Measurements from ENCODE around the gene ANKS1B. TPM values are rescaled to one million over a fixed set of nuclear protein-coding genes. Genes with fewer than 3 reads are reported as not detected.

Gene ANKS1B
- total RNA-seq, 1 donor from 2014 or later = 9.6 TPM

- no peak for DNase-seq (ENCODE audit: low spot score)
These were observed 1248.1 kb downstream of the ANKS1B start for GRCh38 chr12:98736352-98737321.

- DNase-seq (ENCODE audit: low spot score) = no peak
These were observed 1248.9 kb downstream of the ANKS1B start for GRCh38 chr12:98735821-98736220.

- DNase-seq (ENCODE audit: low spot score) = no peak
These were observed 1250.9 kb downstream of the ANKS1B start for GRCh38 chr12:98733667-98734350.

- no peak for DNase-seq (ENCODE audit: low spot score)
These were observed 1254.3 kb downstream of the ANKS1B start for GRCh38 chr12:98730412-98730811.

- DNase-seq (ENCODE audit: low spot score) = no peak
These were observed 1257.5 kb downstream of the ANKS1B start for GRCh38 chr12:98727196-98727595.

GRCh38 chr12:98725476-98726247, 1259.1 kb downstream of the ANKS1B start:
- no peak for DNase-seq (ENCODE audit: low spot score)

- no peak for DNase-seq (ENCODE audit: low spot score)
These were observed 1260.2 kb downstream of the ANKS1B start for GRCh38 chr12:98724384-98725155.

GRCh38 chr12:98721204-98721702, 1263.5 kb downstream of the ANKS1B start:
- no peak for DNase-seq (ENCODE audit: low spot score)

- no peak for DNase-seq (ENCODE audit: low spot score)
These were observed 1264.9 kb downstream of the ANKS1B start for GRCh38 chr12:98719515-98720504.

- no peak for DNase-seq (ENCODE audit: low spot score)
These were observed 1270.3 kb downstream of the ANKS1B start for GRCh38 chr12:98714426-98714825.

- DNase-seq (ENCODE audit: low spot score) = no peak
These were observed 1275.7 kb downstream of the ANKS1B start for GRCh38 chr12:98709022-98709421.

GRCh38 chr12:98701166-98701565, 1283.6 kb downstream of the ANKS1B start:
- no peak for DNase-seq (ENCODE audit: low spot score)

GRCh38 chr12:98699586-98699985, 1285.2 kb downstream of the ANKS1B start:
- no peak for DNase-seq (ENCODE audit: low spot score)

- peak; percentile 56 for DNase-seq (ENCODE audit: low spot score)
These were observed 1285.9 kb downstream of the ANKS1B start for GRCh38 chr12:98698603-98699463.

- DNase-seq (ENCODE audit: low spot score) = no peak
These were observed 1287.5 kb downstream of the ANKS1B start for GRCh38 chr12:98697209-98697608.

- DNase-seq (ENCODE audit: low spot score) = no peak
These were observed 1288.6 kb downstream of the ANKS1B start for GRCh38 chr12:98696036-98696646.

- no peak for DNase-seq (ENCODE audit: low spot score)
These were observed 1293.4 kb downstream of the ANKS1B start for GRCh38 chr12:98691351-98691750.

GRCh38 chr12:98686603-98687002, 1298.1 kb downstream of the ANKS1B start:
- no peak for DNase-seq (ENCODE audit: low spot score)

Data from ureter (tissue), 1 donor.